Memory B cell (primary cell): ENCODE results near the gene CXCR2.

Experiments used
- ATAC-seq: fragments of 150-1000 bp; cut with Tn5 transposase; 2 replicates; pipeline ENCODE4 v1.10.0; 2021; ENCODE audit warnings: low read depth, mild to moderate bottlenecking, moderate library complexity
- DNase-seq, 2 donors: peaks; one replicate each; pipeline ENCODE4 v3.0.0; 2022; ENCODE audit warnings: low spot score in 2 of 2
- H3K27ac Mint-ChIP-seq: one replicate; pipeline ENCODE4 v1.8.0; 2022; ENCODE audit warnings: mild to moderate bottlenecking, moderate library complexity, mixed read lengths
- H3K27me3 Mint-ChIP-seq: one replicate; pipeline ENCODE4 v1.8.0; 2022; ENCODE audit warnings: mixed read lengths
- H3K36me3 Mint-ChIP-seq: one replicate; pipeline ENCODE4 v1.8.0; 2022; ENCODE audit warnings: mild to moderate bottlenecking, mixed read lengths
- H3K4me1 Mint-ChIP-seq: one replicate; pipeline ENCODE4 v1.8.0; 2022; ENCODE audit warnings: mixed read lengths
- H3K4me3 Mint-ChIP-seq: one replicate; pipeline ENCODE4 v1.8.0; 2022; ENCODE audit warnings: mild to moderate bottlenecking, moderate library complexity, mixed read lengths
- H3K9me3 Mint-ChIP-seq: one replicate; pipeline ENCODE4 v1.8.0; 2022; ENCODE audit warnings: mixed read lengths

The CXCR2 gene

DNA sequence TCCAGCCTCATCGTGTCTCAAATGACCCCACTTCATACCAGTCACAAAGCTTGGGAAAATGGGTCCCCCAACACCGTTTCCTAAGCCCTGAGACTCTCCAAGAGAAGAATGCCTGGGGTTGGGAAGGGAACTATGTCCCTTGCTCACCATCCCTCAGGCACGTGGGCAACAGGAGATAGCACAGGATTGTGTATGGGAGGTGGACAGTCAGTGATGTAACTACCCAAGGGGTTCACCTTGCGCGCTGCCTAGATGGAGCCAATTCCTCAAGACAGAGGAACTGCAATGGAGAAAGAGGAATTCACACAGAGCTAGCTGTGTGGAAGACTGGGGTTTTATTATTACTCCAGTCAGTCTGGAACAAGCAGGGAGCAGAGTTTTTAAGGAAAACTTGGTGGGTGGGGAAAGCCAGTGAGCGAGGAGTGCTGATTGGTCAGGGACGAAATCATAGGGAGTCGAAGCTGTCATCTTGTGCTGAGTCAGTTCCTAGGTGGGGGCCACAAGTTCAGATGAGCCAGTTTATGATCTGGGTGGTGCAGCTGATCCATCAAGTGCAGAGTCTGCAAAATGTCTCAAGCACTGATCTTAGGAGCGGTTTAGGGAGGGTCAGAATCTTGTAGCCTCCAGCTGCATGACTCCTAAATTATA, 54.8 kb downstream of the CXCR2 start:
- DNase-seq (no peak), ATAC-seq (no peak)
- peaks cover 10% of the 10 kb centered on the region for H3K27me3 Mint-ChIP-seq

GRCh38 chr2:218184331-218184730, 58.5 kb downstream of the CXCR2 start:
- no peak for ATAC-seq

More for the DNA sequence above, 54.8 kb downstream of the CXCR2 start:
- Mint-ChIP-seq H3K27ac (no peak overlapping the region), H3K4me1 (no peaks in the 10 kb centered on the region), H3K36me3 (no peaks in the 10 kb centered on the region), H3K4me3 (no peak overlapping the region), H3K9me3 (no peaks in the 10 kb centered on the region)

GRCh38 chr2:218186355-218186766, 60.5 kb downstream of the CXCR2 start:
- Mint-ChIP-seq H3K36me3 (no peaks in the 10 kb centered on the region), H3K4me3 (no peak overlapping the region), H3K27me3 (peaks cover 2% of the 10 kb centered on the region), H3K4me1 (peaks cover 5% of the 10 kb centered on the region), H3K9me3 (no peaks in the 10 kb centered on the region), H3K27ac (no peak overlapping the region)
- ATAC-seq, result peak; percentile 90
- DNase-seq, result peak; percentile 61 to 68

More at GRCh38 chr2:218184331-218184730, 58.5 kb downstream of the CXCR2 start:
- no peaks in the 10 kb centered on the region for H3K36me3 Mint-ChIP-seq
- no peaks in the 10 kb centered on the region for H3K9me3 Mint-ChIP-seq
- H3K27me3 Mint-ChIP-seq, result peaks cover 4% of the 10 kb centered on the region
- DNase-seq, result no peak
- no peak overlapping the region for H3K4me3 Mint-ChIP-seq
- peaks cover 5% of the 10 kb centered on the region for H3K4me1 Mint-ChIP-seq
- H3K27ac Mint-ChIP-seq, result no peak overlapping the region
